NCI-H1436 treated with DMSO at 0.1 percent for 48 hours (cell line): ENCODE results near the gene ACAA1.
"Not testable (repeated sequence)": the region's sequence is repeated elsewhere in the genome, so short reads cannot be mapped to it uniquely, and the experiment has no call there.

Experiments
- DNase-seq: peaks from one replicate; lab custom pipeline; 2025; lab: John Stamatoyannopoulos, UW

The ACAA1 gene

DNA sequence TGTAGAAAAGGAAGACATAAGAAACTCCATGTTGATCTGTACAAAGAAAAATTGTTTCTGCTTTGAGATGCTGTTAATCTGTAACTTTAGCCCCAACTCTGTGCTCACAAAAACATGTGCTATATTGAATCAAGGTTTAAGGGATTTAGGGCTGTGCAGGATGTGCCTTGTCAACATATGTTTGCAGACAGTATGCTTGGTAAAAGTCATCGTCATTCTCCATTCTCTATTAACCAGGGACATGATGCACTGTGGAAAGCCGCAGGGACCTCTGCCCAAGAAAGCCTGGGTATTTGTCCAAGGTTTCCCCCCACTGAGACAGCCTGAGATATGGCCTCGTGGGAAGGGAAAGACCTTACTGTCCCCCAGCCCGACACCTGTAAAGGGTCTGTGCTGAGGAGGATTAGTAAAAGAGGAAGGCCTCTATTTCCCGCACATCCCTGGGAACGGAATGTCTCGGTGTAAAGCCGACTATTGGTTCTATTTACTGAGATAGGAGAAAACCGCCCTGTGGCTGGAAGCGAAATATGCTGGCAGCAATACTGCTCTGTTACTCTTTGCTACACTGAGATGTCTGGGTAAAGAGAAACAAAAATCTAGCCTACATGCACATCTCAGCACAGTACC is 2.3 kb downstream of the ACAA1 start:
- DNase-seq = not testable (repeated sequence)

- no peak for DNase-seq
Measured at GRCh38 chr3:38133557-38134405, 3.1 kb downstream of the ACAA1 start.

DNA sequence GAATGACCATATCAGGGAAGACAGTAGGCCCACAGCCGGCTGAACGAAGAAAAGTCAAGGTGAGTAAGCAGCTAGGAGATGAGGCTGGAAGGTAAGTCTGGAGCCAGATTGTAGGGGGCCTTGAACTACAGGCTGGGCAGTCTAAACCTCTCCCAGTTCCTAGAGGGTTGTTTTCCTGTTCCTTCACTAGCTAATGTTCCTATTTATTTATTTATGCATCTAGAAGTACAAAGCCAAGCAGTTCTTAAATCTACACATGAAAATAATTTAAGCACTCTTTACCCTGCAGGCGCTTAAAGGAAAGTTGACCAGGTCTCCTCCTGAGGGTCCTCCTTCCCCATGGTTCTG is 3.7 kb downstream of the ACAA1 start:
- no peak for DNase-seq

GRCh38 chr3:38131621-38132369 is 5.1 kb downstream of the ACAA1 start:
- no peak for DNase-seq

DNA sequence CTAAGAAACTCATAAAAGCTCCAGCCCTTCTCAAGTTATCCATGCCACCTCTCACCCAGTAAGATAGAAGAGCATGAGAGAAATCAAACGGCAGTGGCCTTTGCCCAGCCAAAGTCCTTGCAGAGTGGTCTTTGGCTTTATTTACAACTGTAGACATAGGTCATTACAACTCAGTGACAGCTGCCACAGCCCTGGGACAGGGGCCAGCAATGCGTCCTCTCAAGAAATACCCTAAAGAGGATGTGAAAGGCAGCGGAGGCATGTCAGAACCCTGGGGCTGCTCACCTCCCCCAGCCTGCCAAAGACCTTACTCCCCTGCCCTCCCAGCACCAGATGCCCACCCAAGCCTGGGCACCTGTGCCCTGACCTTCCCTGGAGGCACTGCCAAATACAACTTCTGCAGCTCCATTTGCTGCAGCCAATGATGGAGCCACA is 6.3 kb downstream of the ACAA1 start:
- DNase-seq = no peak

GRCh38 chr3:38129058-38129457 is 7.9 kb downstream of the ACAA1 start:
- no peak for DNase-seq

DNA sequence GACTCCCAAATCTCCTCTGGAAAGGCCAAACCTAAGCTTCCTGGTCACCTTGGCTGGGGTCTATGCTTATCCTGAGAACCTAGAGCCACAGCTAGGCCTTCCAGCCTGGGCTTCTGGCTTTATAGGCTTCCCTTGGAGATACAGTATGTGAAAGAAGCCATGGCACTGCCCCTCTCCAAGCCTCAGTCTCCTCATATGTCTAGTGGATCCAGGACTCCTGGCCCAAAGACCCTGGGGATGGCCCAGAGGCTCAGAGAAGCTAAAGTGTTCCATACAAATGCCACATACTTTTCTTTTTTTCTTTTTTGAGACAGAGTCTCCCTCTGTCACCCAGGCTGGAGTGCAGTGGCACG is 8.6 kb downstream of the ACAA1 start:
- DNase-seq = no peak

- DNase-seq = no peak
Measured at GRCh38 chr3:38127611-38128302, 9.2 kb downstream of the ACAA1 start.

DNA sequence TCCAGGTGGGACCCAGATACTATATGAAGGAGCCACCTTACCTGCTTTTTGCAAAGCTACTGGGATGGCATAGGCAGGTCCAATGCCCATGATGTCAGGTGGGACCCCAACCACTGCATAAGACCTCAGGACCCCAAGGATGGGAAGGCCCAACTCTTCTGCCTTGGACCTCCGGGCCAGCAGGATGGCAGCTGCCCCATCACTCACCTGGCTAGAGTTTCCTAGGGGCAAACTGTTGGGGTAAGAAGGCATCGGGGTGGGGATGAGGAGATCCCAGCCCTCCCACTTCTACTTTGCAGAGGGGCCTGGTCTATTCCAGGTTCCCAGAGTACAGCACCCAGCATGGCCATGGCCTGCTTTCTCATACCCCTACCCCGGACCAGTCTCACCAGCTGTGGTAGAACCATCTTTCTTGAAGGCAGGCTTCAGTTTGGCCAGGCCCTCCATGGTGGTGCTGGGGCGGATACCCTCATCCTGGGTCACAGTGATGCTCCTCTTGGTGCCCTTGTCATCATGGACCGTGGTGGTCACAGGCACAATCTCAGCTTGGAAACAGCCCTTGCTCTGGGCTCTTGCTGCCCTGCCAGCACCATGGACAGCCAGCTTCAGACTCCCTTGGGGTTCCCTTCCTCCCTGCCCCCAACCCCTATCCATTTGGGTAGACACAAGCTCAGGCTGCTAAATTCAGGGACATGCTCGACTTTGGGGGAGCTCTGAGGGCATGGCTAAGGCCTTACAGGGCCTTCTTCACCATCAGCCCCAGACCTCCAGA is 10.6 kb downstream of the ACAA1 start:
- DNase-seq = no peak

GRCh38 chr3:38125305-38126120 is 11.4 kb downstream of the ACAA1 start:
- no peak for DNase-seq

GRCh38 chr3:38124324-38125122 is 12.4 kb downstream of the ACAA1 start:
- no peak for DNase-seq

DNA sequence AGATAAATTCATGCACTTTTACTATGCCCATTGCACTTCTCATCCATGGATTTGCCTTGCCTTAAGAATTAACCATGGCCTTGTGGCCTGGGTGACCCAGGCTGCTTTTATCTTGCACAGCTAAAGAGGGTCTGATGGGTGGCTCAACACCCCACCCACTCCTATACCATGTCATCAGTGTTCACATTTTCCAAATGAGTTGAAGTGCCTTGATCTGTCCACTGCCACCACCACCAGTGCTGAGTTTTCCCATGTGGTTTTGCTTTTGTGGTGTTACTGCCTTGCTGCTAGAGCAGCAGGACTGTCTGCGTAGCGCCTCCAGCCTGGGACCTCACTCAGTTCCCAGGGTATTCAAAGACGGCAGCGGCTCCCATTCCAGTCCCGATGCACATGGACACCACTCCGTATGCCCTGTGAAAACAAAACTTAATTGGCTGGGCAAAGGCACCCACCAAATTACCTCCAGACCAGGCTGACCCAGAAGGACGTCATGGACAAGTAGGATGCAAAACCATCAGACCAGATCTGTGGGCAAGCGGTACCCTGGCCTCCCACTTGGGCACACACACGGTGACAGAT is 14.1 kb downstream of the ACAA1 start:
- DNase-seq = no peak

DNA sequence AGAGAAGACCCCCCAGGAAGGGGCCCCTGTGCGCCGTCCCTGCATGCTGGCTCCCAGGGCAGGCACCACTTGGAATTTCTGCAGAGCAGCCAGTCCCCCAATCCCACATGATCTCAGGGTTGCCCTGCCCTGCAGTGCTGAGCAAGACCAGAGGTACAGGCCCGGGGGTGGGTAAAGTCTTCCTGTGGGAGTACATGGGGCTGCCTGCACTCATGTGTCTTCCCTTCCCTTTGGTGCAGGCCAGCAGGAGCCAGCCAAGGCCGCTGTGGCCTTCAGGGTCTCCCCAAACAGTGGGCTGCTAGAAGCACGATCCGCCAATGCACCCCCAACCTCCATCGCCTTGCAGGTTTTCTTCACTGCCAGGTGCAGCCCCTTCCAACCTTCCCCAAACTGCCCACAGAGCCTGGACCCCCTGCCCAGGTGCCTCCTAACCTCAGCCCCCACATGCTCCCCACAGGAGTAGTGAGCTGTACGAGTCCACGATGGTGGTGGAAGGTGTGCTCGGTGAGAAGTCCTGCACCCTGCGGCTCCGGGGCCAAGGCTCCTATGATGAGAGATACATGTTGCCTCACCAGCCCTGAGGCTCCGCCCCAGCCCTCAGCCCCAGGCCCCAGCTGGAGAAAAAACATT is 15.0 kb downstream of the ACAA1 start:
- no peak for DNase-seq

GRCh38 chr3:38121451-38121831 is 15.5 kb downstream of the ACAA1 start:
- no peak for DNase-seq

DNA sequence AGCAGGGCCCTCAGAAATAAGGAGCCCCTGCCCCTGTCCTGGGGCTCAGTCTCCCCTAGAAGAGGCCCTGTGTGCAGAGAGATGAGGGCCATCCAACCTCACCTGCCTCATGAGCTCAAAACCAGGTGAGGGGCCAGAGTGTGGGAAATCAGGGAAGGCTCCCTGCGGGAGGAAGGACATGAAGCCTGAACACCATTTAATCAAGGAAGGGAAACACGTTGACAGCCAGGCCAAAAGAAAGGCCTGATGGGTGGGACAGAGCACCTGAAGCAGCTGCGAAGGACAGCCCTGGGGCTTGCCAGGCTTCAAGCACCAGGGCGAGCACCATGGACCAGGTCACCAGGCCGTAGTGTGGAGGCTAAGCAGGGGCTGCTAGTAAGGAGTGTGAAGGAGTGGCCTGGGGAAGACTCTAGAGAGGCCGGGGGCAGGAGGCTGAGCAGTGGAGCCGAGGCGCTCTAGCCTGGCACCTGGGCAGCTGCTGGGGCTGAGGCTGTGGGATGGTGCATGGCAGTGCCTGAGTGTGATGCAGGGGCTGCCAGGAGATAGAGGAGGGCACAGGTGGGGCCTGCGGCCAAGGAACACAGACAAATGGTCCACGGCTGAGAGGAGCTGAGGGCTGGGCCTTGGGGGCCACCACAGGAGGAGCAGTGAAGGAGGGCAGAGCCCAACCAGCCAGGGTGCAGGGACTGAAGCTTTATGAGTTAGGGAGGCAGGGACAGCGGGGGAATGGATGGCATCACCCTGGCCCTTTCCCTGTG is 16.1 kb downstream of the ACAA1 start:
- DNase-seq = no peak

GRCh38 chr3:38119821-38120692 is 16.9 kb downstream of the ACAA1 start:
- DNase-seq = no peak

DNA sequence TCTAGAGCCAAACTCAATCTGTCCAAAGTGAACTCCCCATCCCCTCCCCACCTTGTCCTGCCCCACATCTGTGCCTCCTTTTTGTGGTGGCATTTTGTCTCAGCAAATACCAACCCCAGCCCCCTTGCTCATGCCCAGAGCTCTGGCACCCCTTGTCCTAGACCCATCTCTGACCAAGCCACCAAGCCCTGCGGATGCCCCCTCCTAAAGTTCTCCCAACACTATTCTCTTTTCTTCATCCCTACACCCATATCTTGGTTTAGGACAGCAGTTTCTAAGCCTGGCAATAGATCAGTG is 17.7 kb downstream of the ACAA1 start:
- DNase-seq = no peak
